Measurements from ENCODE around the gene TNS3. TPM values are rescaled to one million over a fixed set of nuclear protein-coding genes. Genes with fewer than 3 reads are reported as not detected.

The TNS3 gene
- total RNA-seq, 2 donors from 2014 or later: 0.50 TPM; not detected in 1

DNA sequence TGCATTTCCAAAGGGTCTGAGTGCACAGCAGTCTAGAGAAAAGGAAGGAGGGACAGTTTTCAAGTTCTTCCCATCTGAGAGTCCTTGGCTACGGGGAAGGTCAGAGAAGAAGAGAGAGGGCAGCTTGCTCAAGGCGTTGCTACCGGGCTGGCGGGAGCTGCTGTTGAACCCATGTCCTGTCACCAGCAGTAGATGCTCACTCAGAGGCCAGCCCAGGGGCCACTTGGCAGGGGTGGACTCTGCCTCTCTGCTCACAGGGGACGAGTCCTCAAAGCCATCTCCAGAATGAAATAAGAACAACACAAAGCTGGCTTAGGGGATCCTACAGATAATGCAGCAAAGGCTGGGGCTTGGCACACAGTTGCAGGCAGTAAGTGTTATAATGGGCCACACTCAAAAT is 231.5 kb downstream of the TNS3 start:
- H3K9me3 Mint-ChIP-seq: no peaks in the 10 kb centered on the region
- no peak overlapping the region for H3K27ac Mint-ChIP-seq
- ATAC-seq (no peak), DNase-seq (ENCODE audit: low spot score) (no peak)
- no peaks in the 10 kb centered on the region for H3K4me1 Mint-ChIP-seq (ENCODE audit: low read depth in 2 of 2)
- no peaks in the 10 kb centered on the region for H3K36me3 Mint-ChIP-seq
- H3K27me3 Mint-ChIP-seq: no peaks in the 10 kb centered on the region
- H3K4me3 Mint-ChIP-seq: no peak overlapping the region

DNA sequence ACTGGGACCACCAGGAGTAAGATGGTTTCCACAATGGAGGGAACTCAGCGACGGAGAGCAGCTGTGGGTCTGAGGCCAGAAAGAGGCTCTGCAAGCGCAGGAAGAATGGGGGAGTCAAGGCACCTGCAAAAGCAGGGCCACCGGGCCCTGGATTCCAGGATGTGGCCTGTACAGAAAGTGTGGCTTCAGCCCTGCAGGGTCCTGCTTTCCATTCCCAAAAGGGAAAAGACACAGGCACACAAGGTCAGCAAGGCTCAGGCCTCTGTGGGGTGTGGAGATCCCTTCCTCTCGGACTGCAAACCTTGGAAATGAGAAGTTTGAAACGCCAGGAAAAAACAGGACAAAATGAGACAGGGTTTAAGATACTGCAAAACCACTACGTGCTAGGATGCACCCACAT is 232.5 kb downstream of the TNS3 start:
- DNase-seq (ENCODE audit: low spot score) (no peak), ATAC-seq (no peak)
- Mint-ChIP-seq H3K4me3 (no peak overlapping the region), H3K4me1 (ENCODE audit: low read depth in 2 of 2) (no peaks in the 10 kb centered on the region), H3K27ac (no peak overlapping the region), H3K27me3 (no peaks in the 10 kb centered on the region), H3K36me3 (no peaks in the 10 kb centered on the region), H3K9me3 (no peaks in the 10 kb centered on the region)

DNA sequence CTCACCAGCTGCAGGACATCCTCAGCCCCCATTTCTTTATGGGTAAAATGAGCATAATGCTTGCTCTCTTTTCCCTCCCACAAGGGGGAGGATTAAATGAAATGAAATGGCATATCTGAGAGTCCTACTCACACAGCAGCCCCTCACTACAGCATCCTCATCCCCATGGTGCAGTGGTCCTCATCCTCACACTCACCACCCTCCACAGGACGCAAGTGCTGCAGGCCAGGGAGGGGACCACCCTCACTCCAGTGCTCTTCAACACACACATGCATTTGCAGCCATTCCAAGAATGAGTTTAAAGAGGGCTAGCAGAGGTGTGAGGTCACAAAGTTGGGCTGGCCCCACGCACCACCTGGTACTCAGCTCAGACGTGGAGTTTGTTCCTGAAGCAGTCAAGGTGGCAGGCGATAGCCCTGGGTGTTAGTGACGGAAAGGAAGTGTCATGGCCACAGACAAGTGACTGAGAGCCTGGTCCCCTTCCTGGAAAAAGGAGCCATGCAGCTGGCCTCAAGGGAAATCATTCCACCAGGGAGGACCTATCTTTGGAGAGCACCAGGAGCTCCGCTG is 234.0 kb downstream of the TNS3 start:
- no peaks in the 10 kb centered on the region for H3K36me3 Mint-ChIP-seq
- ATAC-seq: no peak
- H3K27ac Mint-ChIP-seq: no peak overlapping the region
- no peak for DNase-seq (ENCODE audit: low spot score)
- no peaks in the 10 kb centered on the region for H3K27me3 Mint-ChIP-seq
- no peaks in the 10 kb centered on the region for H3K4me1 Mint-ChIP-seq (ENCODE audit: low read depth in 2 of 2)
- H3K9me3 Mint-ChIP-seq: no peaks in the 10 kb centered on the region
- H3K4me3 Mint-ChIP-seq: no peak overlapping the region

DNA sequence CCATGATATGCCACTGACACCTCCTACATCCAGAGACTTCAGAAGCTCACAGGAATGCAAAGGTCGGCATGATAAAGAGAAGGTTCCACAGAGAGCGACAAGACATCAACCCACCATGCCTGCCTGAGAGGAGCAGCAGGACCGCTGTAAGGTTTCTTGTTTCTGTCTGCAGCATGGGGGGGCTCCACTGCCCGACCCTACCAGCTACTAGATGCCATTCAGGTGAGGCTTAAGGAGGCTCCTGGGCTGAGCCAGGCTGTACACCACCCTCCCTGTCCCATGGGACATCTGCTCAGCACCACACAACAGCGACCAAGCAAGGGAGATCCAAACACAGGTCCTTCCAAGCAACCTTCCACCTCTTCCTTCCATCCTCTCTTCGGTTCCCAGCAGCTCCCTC is 234.6 kb downstream of the TNS3 start:
- H3K27ac Mint-ChIP-seq: no peak overlapping the region
- DNase-seq (ENCODE audit: low spot score) (no peak), ATAC-seq (no peak)
- H3K4me3 Mint-ChIP-seq: no peak overlapping the region
- H3K36me3 Mint-ChIP-seq: no peaks in the 10 kb centered on the region
- no peaks in the 10 kb centered on the region for H3K9me3 Mint-ChIP-seq
- H3K4me1 Mint-ChIP-seq (ENCODE audit: low read depth in 2 of 2): no peaks in the 10 kb centered on the region
- no peaks in the 10 kb centered on the region for H3K27me3 Mint-ChIP-seq

DNA sequence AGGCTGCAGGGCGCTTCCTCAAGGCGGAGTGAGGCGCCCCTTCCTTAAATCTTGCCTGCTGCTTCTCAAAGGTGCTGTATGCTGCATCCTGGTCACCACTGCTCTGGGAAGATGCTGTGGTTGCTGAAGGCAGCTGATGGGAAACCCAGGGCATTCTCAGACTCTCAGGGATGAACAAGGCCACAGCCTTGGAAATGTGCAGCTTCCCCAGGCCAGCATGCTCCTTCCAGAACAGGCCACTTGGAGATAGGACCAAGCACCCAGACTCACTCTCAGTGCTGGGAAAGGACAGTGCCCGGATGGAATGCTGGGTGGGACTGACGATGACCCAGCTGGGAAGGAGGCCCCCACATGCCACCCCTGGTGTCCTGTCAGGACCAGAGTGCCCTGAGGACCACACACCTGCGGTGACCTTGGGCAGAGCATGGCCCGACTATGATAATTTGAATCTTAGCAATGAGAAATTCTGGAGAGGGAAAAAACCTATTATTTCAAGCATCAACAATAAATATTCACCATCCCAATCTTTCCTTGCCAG is 235.5 kb downstream of the TNS3 start:
- peak in 1 of 2 donors; percentile 3 for ATAC-seq
- H3K4me1 Mint-ChIP-seq (ENCODE audit: low read depth in 2 of 2): no peaks in the 10 kb centered on the region

DNA sequence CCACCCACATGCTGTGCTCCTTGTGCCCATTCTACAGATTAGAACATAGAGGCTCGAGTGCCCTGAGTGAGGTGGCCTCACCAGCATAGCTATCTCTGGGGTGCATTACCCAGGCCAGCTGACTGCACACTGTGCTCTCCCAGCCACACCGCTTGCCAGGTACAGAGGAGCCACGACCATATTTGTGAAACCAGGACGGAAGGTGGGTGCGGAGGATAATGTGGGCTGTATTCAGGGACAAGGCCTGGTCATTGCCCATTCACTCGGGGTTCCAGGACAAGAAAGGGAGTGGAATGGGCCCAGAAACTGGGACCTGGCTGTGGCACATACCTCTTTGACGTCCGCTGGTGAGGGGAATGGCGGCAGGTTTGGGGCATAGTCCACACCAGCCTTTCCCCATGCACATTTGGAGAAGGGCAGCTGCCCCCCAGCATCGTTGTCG is 236.0 kb downstream of the TNS3 start:
- Mint-ChIP-seq H3K27ac (no peak overlapping the region), H3K9me3 (no peaks in the 10 kb centered on the region), H3K27me3 (peaks cover 3 to 8% of the 10 kb centered on the region in 2 donors), H3K4me3 (no peak overlapping the region), H3K4me1 (ENCODE audit: low read depth in 2 of 2) (no peaks in the 10 kb centered on the region), H3K36me3 (no peaks in the 10 kb centered on the region)
- DNase-seq (ENCODE audit: low spot score) (no peak), ATAC-seq (peak in 1 of 2 donors; percentile 11)

More for the DNA sequence above, 235.5 kb downstream of the TNS3 start:
- H3K27me3 Mint-ChIP-seq: peaks cover 0 to 5% of the 10 kb centered on the region in 2 donors
- H3K27ac Mint-ChIP-seq: no peak overlapping the region
- H3K4me3 Mint-ChIP-seq: no peak overlapping the region
- H3K36me3 Mint-ChIP-seq: no peaks in the 10 kb centered on the region
- H3K9me3 Mint-ChIP-seq: no peaks in the 10 kb centered on the region
- no peak for DNase-seq (ENCODE audit: low spot score)

DNA sequence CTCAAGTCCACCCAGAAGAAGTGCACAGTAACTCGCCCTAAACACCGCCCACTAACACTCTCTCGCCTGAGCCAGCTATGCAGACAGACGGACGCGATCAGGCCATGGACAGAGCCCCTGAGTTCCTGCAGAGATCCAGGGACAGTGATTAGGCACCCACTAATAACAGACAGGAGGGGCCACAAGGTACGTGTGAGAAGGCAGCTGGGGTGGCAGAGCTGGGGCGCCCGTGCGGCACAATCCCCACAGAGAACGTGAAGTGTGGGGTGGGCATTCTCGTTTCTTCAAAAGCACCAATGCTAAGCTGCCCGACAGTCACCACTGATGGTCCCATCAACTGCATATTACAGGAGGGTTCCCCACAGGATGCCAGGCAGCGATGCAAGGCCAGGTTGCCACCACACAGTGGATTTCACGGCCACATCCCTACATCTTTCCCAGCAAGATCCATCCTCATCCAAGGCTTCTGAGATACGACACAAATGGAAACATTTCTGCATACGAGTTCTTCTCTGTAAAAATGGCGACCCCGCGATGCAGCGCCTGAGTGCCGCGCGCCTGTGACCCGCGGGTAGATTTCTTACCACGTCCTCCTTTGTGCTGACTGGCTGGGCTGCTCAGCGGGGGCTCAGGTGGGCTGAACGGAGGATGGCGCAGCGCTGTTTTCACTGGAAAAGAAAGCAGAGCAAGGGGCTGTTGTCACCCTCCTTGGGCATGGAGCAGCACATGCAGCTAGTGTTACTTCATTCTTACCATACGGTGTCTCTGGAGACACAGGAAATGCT is 237.5 kb downstream of the TNS3 start:
- Mint-ChIP-seq H3K27me3 (peaks cover 6 to 8% of the 10 kb centered on the region in 2 donors), H3K9me3 (no peaks in the 10 kb centered on the region), H3K4me3 (no peak overlapping the region)

DNA sequence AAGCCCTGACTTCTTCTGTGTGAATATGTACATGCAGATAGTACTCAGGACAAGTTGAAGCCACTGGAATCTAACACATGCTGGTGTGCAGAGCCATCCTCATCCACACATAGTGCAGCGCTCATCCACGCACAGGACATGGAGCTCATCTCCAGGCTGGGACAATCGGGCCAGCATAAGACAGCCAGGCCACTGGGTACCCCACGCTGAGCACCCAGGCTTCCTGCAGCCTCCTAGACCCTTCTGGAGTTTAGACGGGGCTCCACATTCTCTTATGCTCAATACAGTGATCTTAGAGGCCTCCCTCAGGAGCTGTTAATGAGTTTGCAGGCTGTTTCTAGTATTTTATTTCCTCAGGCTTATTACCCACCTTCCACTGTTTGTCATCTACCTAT is 238.9 kb downstream of the TNS3 start:
- Mint-ChIP-seq H3K27me3 (peaks cover 6 to 8% of the 10 kb centered on the region in 2 donors), H3K4me1 (ENCODE audit: low read depth in 2 of 2) (no peaks in the 10 kb centered on the region), H3K27ac (no peak overlapping the region), H3K4me3 (no peak overlapping the region), H3K9me3 (no peaks in the 10 kb centered on the region), H3K36me3 (no peaks in the 10 kb centered on the region)
- ATAC-seq (peak in 1 of 2 donors; percentile 44), DNase-seq (ENCODE audit: low spot score) (no peak)

More for the DNA sequence above, 237.5 kb downstream of the TNS3 start:
- Mint-ChIP-seq H3K36me3 (no peaks in the 10 kb centered on the region), H3K4me1 (ENCODE audit: low read depth in 2 of 2) (no peaks in the 10 kb centered on the region), H3K27ac (no peak overlapping the region)
- DNase-seq (ENCODE audit: low spot score): no peak
- peak in 1 of 2 donors; percentile 10 for ATAC-seq

DNA sequence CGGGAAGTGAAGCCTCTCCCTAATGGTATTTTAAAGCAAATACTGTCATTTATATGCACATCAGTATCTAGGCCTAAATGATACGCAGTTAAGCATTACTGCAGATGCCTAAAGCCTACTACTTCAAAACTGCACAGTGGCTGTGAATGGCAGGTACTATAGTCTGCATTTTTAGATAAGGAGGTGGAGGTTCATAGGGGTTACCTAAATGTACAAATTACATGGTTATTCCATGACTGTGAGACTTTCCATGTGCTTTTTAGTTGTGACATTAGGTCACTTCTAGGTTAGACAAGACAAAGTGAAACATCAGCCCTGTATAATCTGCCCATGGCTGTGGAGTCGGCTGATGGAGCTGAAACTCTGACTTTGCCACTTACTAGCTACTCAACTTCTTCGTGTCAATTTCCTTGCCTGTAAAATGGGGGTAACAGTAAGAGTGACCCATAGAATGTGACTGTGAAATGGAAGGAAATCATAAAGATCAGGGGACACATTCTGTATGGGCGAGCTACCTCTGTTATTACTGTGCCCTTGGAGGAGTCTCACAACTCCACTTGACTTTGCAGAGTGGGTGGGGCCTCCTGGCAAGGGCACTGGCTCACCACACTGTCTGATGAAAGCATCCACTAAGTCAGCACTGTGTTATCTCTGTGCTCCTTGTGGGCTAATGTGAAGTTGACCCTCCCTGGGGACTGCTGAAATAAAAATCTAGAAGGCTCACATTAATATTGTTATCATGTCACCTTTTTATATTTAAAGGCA is 239.4 kb downstream of the TNS3 start:
- no peak overlapping the region for H3K27ac Mint-ChIP-seq

DNA sequence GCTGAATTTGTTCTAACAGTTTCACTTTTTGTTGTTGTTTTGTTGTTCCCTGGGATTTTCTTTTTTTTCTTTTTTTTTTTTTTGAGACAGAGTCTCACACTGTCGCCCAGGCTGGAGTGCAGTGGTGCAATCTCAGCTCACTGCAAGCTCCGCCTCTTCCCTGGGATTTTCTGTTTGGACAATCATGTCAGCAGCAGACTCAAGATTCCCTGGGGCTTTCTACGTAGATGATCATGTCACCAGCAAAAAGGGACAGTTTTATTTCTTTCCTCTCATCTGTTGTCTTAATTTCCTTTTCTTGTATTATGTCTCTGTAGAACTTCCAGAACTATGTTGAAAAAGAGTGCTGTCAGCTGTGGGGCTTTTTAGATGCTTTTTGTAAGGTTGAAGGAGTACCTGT is 241.4 kb downstream of the TNS3 start:
- no peak for ATAC-seq
- H3K36me3 Mint-ChIP-seq: no peaks in the 10 kb centered on the region
- no peak overlapping the region for H3K4me3 Mint-ChIP-seq
- no peaks in the 10 kb centered on the region for H3K4me1 Mint-ChIP-seq (ENCODE audit: low read depth in 2 of 2)
- H3K27me3 Mint-ChIP-seq: peaks cover 6 to 8% of the 10 kb centered on the region in 2 donors
- no peaks in the 10 kb centered on the region for H3K9me3 Mint-ChIP-seq
- DNase-seq (ENCODE audit: low spot score): no peak
- H3K27ac Mint-ChIP-seq: no peak overlapping the region

More for the DNA sequence above, 239.4 kb downstream of the TNS3 start:
- Mint-ChIP-seq H3K4me1 (ENCODE audit: low read depth in 2 of 2) (no peaks in the 10 kb centered on the region), H3K36me3 (no peaks in the 10 kb centered on the region), H3K27me3 (peaks cover 6 to 8% of the 10 kb centered on the region in 2 donors), H3K9me3 (no peaks in the 10 kb centered on the region), H3K4me3 (no peak overlapping the region)
- ATAC-seq (peak in 1 of 2 donors; percentile 19), DNase-seq (ENCODE audit: low spot score) (no peak)

DNA sequence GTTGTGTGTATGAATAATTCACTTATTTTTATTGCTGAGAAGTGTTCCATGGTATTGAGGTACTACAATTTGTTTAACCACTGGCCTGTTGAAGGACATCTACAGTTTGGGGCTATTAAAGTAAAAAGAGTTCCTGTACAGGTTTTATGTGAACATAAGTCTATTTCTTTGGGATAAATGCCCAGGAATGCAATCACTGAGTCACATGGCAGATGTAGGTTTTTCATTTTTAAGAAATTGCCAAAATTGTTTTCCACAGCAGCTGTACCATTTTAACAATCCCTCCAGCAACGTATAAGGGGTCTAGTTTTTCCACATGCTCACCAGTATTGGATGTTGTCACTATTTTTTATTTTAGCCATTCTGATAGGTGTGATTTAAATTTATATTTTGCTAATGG is 243.9 kb downstream of the TNS3 start:
- no peaks in the 10 kb centered on the region for H3K36me3 Mint-ChIP-seq
- no peak overlapping the region for H3K27ac Mint-ChIP-seq
- no peak for DNase-seq (ENCODE audit: low spot score)
- H3K9me3 Mint-ChIP-seq: no peaks in the 10 kb centered on the region
- ATAC-seq: no peak
- peaks cover 6 to 8% of the 10 kb centered on the region in 2 donors for H3K27me3 Mint-ChIP-seq
- H3K4me3 Mint-ChIP-seq: no peak overlapping the region
- H3K4me1 Mint-ChIP-seq (ENCODE audit: low read depth in 2 of 2): no peaks in the 10 kb centered on the region

DNA sequence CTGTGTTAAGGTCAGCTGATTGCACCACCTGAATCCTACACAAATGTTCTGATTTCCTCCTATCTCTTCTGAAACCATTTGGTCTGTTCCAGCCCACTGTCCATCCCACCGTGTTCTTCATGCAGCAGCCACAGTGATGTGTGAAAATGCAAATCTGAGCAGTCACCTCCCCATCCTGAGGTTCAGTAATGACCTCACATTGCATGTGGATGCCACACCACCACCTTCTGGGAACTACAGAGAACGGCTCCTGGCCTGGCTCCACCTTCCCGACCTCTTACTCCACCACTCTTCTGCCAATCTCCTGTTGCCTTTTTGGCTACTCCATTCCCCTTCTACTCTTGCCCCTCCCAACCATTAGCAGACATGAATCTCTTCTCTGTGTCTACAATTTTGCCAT is 244.4 kb downstream of the TNS3 start:
- DNase-seq (ENCODE audit: low spot score) (no peak), ATAC-seq (no peak)
- Mint-ChIP-seq H3K27me3 (peaks cover 6 to 8% of the 10 kb centered on the region in 2 donors), H3K4me1 (ENCODE audit: low read depth in 2 of 2) (no peaks in the 10 kb centered on the region), H3K27ac (no peak overlapping the region), H3K4me3 (no peak overlapping the region), H3K36me3 (no peaks in the 10 kb centered on the region), H3K9me3 (no peaks in the 10 kb centered on the region)

DNA sequence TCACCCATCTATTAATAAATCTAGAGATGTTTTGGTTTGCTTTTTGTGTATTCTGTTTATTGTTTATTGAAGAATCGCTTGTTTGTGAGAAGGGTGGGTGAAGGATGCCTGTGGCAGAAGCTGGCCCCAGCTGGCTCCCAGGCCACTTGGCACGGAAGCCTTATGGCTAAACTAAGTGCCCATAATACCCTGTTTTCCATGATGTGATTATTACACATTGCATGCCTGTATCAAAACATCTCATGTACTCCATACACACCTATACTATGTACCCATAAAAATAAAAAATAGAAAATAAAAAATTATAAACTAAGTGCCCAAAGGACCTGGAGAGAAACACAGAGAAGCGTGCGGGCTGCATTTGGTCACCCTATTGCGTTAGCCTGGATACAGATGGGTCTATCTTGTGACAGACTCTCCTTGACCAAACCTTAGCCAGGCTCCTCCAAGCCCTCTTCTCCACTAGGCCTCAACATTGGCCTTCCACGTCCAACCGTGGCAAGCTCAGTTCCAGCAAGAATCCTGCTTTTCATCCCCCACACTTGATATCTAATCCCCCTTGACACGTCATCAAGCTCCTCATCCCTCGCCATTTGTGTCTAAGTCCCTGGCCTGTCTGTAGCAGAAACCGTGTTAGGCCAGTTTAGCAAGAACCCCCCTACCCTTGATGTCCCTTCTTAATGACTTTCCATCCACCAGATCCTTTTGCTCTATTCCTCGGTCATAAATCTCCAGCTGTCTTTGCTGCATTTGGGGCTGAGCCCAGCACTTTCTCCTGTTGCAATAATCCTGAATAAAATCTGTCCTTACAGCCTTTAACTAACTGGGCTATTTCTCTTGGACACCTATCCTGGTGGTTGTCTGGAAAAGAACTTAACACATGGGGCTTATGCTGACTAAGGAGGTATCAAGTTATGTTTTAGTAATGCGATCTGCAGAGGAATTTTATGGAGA is 245.2 kb downstream of the TNS3 start:
- Mint-ChIP-seq H3K27me3 (peaks cover 6% of the 10 kb centered on the region in 2 donors), H3K9me3 (no peaks in the 10 kb centered on the region), H3K4me1 (ENCODE audit: low read depth in 2 of 2) (no peaks in the 10 kb centered on the region), H3K4me3 (no peak overlapping the region), H3K27ac (no peak overlapping the region), H3K36me3 (no peaks in the 10 kb centered on the region)
- DNase-seq (ENCODE audit: low spot score): no peak
- no peak for ATAC-seq

All from natural killer cell treated with Interleukin-12 subunit alpha and Interleukin-12 subunit beta and Interleukin-15 and Interleukin-18, amount 100 ng/mL, for 72 hours (primary cell).